ENCODE results near the gene ANKS1B.

ANKS1B gene

DNA sequence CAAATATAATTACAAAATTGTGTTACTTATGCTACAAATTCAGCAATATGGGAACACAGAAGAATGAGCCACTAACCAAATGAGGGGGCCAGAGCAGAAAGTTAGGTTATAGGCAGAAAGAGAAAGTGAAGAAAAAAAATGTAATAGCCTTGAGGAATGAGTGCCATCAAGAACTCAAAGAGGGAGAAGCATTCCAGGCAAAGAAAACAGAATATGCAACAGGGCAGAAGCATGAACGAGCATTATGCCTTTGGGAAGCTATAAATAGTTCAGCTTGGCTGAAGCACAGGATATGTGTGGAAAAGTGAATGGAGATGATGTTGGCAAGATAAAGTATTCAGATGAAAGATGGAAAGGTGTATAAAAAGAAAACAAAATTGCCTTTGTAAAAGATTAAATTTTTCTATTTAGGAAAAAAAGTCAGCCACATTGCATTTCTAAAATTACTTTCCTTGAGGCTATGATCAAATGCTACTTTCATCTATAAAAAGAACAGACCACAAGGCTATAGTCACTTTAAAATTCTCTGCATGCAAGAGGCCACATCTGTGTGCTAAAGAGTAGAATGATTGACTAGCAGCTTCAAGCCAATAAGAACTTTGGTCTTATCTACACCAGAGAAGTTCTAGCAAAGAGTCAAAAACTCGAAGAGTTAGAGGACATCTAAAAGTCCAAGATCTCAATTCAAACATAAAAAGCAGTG lies 530.7 kb downstream of the ANKS1B start:
- DNase-seq (ENCODE audit: low read depth, low spot score) = no peak

DNA sequence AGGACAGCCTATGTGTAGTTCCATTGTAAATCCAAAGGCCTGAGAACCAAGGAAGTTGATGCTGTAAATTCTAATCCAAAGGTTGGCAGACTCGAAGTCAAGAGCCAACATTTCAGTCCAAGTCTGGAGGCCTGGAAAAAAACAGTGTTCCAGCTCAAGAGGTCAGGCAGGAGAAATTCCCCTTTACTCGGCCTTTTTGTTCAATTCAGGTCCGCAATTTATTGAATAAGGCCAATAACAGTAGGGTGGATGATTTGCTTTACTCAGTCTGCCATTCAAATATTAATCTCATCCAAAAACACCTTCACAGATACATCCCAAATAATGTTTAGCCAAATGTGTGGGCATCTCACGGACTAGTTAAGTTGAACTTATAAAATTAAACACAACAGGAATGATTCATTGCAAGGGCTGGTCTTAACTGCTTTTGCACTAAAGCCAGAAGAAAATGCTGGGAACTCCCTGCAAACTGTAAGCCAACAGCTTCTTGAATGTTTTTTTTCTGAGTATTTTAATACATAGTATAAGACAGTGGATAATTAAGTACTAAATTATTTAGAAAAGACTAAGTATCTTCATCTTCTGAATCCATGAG lies 534.6 kb downstream of the ANKS1B start:
- DNase-seq (ENCODE audit: low read depth, low spot score) = no peak

GRCh38 chr12:99444859-99445316 lies 539.8 kb downstream of the ANKS1B start:
- DNase-seq (ENCODE audit: low read depth, low spot score) = no peak

DNA sequence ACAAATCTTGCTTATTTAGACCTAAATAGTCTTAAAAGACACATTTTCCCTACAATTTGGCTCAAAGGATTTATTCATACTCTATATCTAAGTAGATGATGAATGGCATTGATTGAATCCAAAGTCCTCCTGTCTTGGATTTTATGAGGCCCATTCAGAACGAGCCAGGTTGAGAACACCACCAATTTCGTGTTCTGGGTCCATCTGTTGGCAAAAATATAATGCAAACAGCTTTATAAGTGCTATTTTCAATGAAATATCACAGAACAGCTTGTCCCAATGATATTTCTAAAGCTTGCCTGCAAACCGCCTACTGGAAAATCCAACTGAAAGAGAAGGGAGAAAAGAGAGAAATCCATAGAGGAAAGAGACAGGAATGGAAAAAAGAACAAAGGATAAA lies 542.0 kb downstream of the ANKS1B start:
- DNase-seq (ENCODE audit: low read depth, low spot score) = no peak

GRCh38 chr12:99439399-99439798 lies 545.3 kb downstream of the ANKS1B start:
- DNase-seq (ENCODE audit: low read depth, low spot score) = no peak

DNA sequence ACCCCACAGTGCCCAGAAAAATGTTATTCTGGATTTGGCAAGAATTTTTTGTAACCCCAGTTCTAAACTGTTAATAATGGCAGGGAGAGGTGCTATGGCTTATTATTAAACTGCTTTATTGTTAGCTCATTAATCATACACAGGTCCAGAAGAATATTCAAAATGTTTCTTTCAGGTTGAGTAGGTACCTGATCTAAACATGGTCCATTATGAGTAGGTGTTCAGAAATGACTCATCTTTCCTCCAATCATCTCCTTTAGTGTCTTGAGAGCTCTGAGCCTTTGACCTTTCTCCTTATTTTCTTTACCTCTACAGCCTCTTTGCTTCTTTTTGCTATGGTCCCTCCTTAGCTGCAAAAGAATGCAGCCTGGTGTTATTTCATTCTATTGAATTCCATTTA lies 548.2 kb downstream of the ANKS1B start:
- DNase-seq (ENCODE audit: low read depth, low spot score) = no peak

- no peak for DNase-seq (ENCODE audit: low read depth, low spot score)
These were observed 549.5 kb downstream of the ANKS1B start for GRCh38 chr12:99435095-99435791.

GRCh38 chr12:99433155-99433554 lies 551.6 kb downstream of the ANKS1B start:
- no peak for DNase-seq (ENCODE audit: low read depth, low spot score)

GRCh38 chr12:99431203-99431602 lies 553.5 kb downstream of the ANKS1B start:
- DNase-seq (ENCODE audit: low read depth, low spot score) = no peak

- DNase-seq (ENCODE audit: low read depth, low spot score) = no peak
These were observed 557.6 kb downstream of the ANKS1B start for GRCh38 chr12:99427104-99427503.

- no peak for DNase-seq (ENCODE audit: low read depth, low spot score)
These were observed 566.4 kb downstream of the ANKS1B start for GRCh38 chr12:99418379-99418778.

GRCh38 chr12:99413751-99414150 lies 571.0 kb downstream of the ANKS1B start:
- no peak for DNase-seq (ENCODE audit: low read depth, low spot score)

- no peak for DNase-seq (ENCODE audit: low read depth, low spot score)
These were observed 591.0 kb downstream of the ANKS1B start for GRCh38 chr12:99393763-99394162.

- no peak for DNase-seq (ENCODE audit: low read depth, low spot score)
These were observed 592.5 kb downstream of the ANKS1B start for GRCh38 chr12:99392091-99392850.

- DNase-seq (ENCODE audit: low read depth, low spot score) = no peak
These were observed 594.0 kb downstream of the ANKS1B start for GRCh38 chr12:99390707-99391106.

DNA sequence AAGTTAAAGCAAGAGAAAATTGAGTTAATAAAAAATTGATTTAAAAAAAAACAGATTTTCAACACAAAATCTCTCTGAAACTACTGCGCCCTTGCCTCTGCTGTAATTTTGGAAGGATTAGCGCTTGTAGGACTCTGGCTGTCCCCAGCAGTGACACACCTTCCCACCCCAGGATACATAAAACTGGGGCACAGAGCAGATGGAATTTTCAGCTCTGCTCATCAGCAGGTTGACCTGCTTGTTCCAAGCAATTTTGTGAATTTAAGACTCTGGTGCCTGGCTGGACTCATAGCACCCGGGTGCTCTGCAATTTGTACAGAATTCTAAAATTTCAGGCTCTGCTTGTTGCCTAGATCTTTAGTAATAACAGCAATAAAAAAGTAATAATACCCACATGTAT lies 595.0 kb downstream of the ANKS1B start:
- DNase-seq (ENCODE audit: low read depth, low spot score) = no peak

DNA sequence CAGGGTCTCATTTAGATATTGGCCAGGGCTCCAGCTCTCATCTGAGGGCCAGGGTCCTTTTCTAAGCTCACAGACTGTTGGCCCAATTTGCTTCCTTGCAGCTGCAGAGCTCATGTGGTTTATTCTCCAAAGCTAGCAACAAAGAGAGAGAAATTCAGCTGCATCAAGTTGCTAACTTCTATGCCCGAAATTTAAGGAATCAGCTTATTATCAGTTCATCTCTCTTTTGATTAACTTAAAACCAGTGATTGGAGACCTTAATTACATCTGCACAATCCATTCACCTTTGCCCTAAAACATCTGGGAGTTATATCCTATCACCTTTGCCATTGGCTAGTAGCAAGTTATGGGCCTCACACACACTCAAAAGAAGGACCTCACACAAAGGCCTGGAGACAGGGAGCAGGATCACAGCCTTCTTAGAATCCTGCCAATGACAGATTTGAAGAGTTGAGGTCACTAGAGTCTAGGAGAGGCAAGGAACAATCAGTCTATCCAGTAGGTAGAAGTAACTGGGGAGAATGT lies 596.0 kb downstream of the ANKS1B start:
- DNase-seq (ENCODE audit: low read depth, low spot score) = no peak

- no peak for DNase-seq (ENCODE audit: low read depth, low spot score)
These were observed 597.1 kb downstream of the ANKS1B start for GRCh38 chr12:99387661-99388060.

DNA sequence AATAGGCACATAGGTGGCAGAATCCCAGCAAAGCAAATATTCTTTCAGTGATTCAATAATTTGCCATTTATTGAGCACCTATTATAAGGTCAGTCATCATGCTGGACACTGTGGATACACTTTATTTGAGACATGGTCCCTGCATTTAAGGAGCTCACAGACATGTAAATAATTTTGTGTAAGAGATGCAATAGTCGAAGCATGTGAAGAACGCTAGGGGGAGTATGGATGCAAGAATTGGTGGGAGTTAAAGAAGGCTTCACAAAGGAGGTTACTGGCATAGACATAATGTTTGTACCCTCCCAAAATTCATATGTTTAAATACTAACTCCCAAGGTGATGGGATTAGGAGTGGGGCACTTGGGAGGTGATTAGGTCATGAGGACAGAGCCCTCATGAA lies 597.8 kb downstream of the ANKS1B start:
- DNase-seq (ENCODE audit: low read depth, low spot score) = peak; percentile 4

- no peak for DNase-seq (ENCODE audit: low read depth, low spot score)
These were observed 601.5 kb downstream of the ANKS1B start for GRCh38 chr12:99383258-99383657.

- no peak for DNase-seq (ENCODE audit: low read depth, low spot score)
These were observed 602.7 kb downstream of the ANKS1B start for GRCh38 chr12:99381992-99382391.

DNA sequence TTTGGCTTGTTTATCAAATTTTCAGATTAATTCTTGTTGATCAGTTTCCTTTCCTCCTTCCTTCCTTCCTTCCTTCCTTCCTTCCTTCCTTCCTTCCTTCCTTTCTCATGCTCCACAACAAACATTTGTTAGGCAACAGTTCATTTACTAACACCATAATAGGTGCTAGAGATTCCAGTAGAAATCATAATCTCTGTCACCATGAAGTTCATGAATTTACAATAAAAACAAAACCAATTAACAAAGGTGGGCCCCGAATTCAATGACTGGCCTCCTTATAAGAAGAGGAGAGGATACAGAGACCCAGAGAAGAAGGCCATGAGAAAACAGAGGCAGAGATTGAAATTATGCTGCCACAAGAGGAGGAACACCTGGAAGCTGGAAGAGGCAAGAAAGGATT lies 604.0 kb downstream of the ANKS1B start:
- DNase-seq (ENCODE audit: low read depth, low spot score) = no peak

Measured in smooth muscle cell of the brain vasculature (primary cell).